Left ventricle myocardium inferior (tissue), 1 donor: ENCODE results near the gene TMEM117. TPM values are rescaled to one million over a fixed set of nuclear protein-coding genes. Genes with fewer than 3 reads are reported as not detected.

Source experiments
- DNase-seq: peaks from one replicate; pipeline ENCODE4 v3.0.0-alpha.2; 2020
- H3K27ac ChIP-seq: fragments of 200-600 bp; replicated peaks from 2 replicates; pipeline ENCODE4 v1.8.0; 2021
- H3K27me3 ChIP-seq: fragments of 200-600 bp; 2 replicates; pipeline ENCODE4 v1.8.0; 2021; ENCODE audit warnings: low read depth
- H3K36me3 ChIP-seq: fragments of 200-600 bp; 2 replicates; pipeline ENCODE4 v1.8.0; 2021
- H3K4me1 ChIP-seq: fragments of 200-600 bp; 2 replicates; pipeline ENCODE4 v1.8.0; 2021
- H3K4me3 ChIP-seq: fragments of 200-600 bp; 2 replicates; pipeline ENCODE4 v1.8.0; 2021; ENCODE audit warnings: mild to moderate bottlenecking, moderate library complexity
- H3K9me3 ChIP-seq: fragments of 200-600 bp; replicated peaks from 2 replicates; pipeline ENCODE4 v1.8.0; 2021
- CTCF ChIP-seq: fragments of 200-600 bp; IDR thresholded peaks from 2 replicates; pipeline ENCODE4 v1.8.0; 2021; ENCODE audit warnings: antibody characterized with exemption, mild to moderate bottlenecking, borderline replicate concordance
- intact Hi-C: fragments of 100-400 bp; cut with micrococcal nuclease; formaldehyde crosslinking; loops from one replicate; pipeline ENCODE4 v1.11.0; 2022
- total RNA-seq: library from RNA; stranded (reverse); fragmentation: NEBNext Ultra II Directional; extraction: Animal tissue kit (Norgen Biotek cat#: 25700); gene quantifications from one replicate; pipeline ENCODE4 v1.2.1, GENCODE V29; 2021
- donor health status: DM: no; HTN: yes; CAD: no; lungs with severe emphysema.

Gene TMEM117
- total RNA-seq, 1 donor from 2014 or later: 6.7 TPM

- DNase-seq: no peak
- Histone ChIP-seq H3K4me3 (no peak overlapping the region), H3K9me3 (no peaks in the 10 kb centered on the region), H3K4me1 (no peaks in the 10 kb centered on the region), H3K27me3 (no peaks in the 10 kb centered on the region), H3K36me3 (no peaks in the 10 kb centered on the region), H3K27ac (no peak overlapping the region)
- TF ChIP-seq CTCF: no peak
- intact Hi-C loops: no loop called here
These were observed 424.0 kb downstream of the TMEM117 start for GRCh38 chr12:44259890-44260289.

GRCh38 chr12:44260581-44260980, 424.7 kb downstream of the TMEM117 start:
- no peaks in the 10 kb centered on the region for H3K4me1 ChIP-seq
- no peaks in the 10 kb centered on the region for H3K36me3 ChIP-seq
- intact Hi-C loops: no loop called here
- TF ChIP-seq CTCF: no peak
- H3K27me3 ChIP-seq: no peaks in the 10 kb centered on the region
- DNase-seq: no peak
- H3K9me3 ChIP-seq: no peaks in the 10 kb centered on the region
- H3K4me3 ChIP-seq: no peak overlapping the region
- no peak overlapping the region for H3K27ac ChIP-seq

GRCh38 chr12:44285321-44285960, 449.6 kb downstream of the TMEM117 start:
- H3K9me3 ChIP-seq: peaks cover 11% of the 10 kb centered on the region
- intact Hi-C loops: no loop called here

GRCh38 chr12:44286336-44286735, 450.5 kb downstream of the TMEM117 start:
- Histone ChIP-seq H3K4me1 (peaks cover 7% of the 10 kb centered on the region), H3K27me3 (no peaks in the 10 kb centered on the region), H3K27ac (no peak overlapping the region), H3K36me3 (no peaks in the 10 kb centered on the region), H3K9me3 (peaks cover 20% of the 10 kb centered on the region), H3K4me3 (no peak overlapping the region)
- DNase-seq: no peak
- intact Hi-C loops: no loop called here
- no peak for TF ChIP-seq CTCF

More at GRCh38 chr12:44285321-44285960, 449.6 kb downstream of the TMEM117 start:
- no peak for TF ChIP-seq CTCF
- Histone ChIP-seq H3K27me3 (no peaks in the 10 kb centered on the region), H3K4me3 (no peak overlapping the region), H3K4me1 (peaks cover 7% of the 10 kb centered on the region), H3K27ac (no peak overlapping the region), H3K36me3 (no peaks in the 10 kb centered on the region)
- no peak for DNase-seq

GRCh38 chr12:44286821-44287505, 451.1 kb downstream of the TMEM117 start:
- intact Hi-C loops: no loop called here

More at GRCh38 chr12:44286821-44287505, 451.1 kb downstream of the TMEM117 start:
- H3K36me3 ChIP-seq: no peaks in the 10 kb centered on the region
- no peak for TF ChIP-seq CTCF
- no peak for DNase-seq
- peaks cover 7% of the 10 kb centered on the region for H3K4me1 ChIP-seq
- peaks cover 24% of the 10 kb centered on the region for H3K9me3 ChIP-seq
- no peaks in the 10 kb centered on the region for H3K27me3 ChIP-seq
- H3K4me3 ChIP-seq: no peak overlapping the region
- H3K27ac ChIP-seq: no peak overlapping the region
